HUDEP-2 (cell line): ENCODE results near the gene ARHGDIA.

Experiments
- DNase-seq, 76 experiments: peaks; one replicate each; lab custom pipeline; 2025; ENCODE audit not compliant: unreplicated experiment in 76 of 76; lab: John Stamatoyannopoulos, UW

The ARHGDIA gene

DNA sequence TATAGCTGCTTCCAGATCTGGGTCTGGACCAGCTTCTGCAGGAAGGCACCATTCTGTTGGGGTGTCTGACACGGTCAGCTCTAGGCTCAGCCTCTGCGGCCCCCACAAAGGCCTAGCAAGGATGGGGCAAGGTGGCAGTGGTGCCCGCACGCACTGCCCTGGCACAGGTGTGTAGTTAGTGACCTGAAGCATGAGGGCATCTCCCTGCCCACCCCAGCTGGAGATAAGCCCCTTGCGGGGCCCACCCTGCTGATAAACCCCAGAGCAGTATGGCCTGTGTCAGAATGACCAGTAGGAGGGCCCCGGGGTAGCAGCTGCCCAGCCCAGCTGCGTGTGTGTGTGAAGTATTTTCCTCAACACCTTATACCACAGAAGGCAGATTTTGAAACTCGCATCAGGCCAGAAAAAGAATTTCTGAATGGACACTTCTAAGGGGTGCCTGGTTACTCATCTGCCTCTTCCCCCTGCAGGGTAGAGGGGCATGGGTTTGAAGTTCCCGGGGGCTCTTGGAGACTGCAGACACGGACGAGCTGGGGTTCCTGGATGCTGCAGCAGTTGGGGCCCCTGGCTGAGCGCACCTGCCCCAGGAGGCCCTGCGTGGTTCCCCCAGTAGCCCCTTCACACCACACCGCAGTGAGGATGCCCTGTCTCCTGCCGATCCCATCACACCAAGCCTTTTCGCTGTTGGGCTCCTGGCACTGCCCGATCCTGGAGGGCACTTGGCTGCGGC lies 4.5 kb downstream of the ARHGDIA start:
- DNase-seq: peak in 1 of 76 experiments; percentile 20

DNA sequence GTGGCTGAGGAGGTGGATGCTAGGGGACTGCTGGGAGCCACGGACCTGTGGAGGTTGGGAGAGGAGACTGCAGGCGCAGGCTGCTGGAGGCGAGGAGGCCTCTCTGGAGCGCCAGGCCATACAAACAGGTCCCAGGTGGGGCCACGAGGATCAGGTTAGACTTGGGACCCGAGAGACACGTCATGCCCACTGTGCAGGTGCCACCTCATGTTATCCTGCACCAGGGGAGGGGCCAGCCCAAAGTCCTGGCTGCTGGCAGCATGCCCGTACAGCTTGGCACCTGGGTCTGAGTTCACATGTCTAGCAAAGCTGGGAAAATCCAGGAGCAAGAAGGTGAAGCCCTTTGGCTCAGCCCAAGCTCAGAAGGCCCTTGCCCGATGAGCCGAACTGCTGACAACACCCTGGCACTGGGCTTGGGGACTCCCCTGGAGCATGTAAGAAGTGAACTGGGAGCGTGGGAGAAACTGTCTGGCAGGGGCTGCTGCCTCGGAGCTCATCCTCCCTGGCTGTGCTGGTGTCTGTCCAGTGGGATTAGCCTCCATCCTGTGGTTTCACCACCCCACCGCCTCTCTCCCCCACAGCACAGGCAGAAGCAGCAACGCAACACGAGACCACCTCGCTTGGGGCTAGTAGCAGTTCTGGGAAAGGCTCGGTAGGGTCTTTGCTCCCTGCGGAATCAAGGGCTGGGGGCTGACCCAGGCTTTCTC lies 5.3 kb downstream of the ARHGDIA start:
- DNase-seq: no peak

DNA sequence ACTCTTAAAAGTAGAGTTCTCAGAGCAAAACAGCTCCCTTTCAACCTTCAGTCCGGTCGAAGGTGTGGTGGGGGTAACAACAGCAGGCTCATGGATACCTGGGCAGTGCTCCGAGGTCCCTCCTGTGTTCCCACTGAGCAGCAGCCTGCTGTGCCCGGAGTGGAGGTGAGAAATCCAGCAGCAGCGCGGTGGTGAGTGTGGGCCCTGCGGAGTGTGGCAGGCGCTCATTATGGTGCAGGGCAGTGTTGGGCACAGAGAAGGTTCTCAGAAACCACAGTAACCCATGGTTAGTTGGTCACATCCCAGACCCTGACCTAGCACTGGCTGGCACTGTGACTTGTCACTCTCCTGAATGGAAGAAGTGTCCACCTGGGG lies 5.8 kb downstream of the ARHGDIA start:
- DNase-seq: no peak

GRCh38 chr17:81863833-81864768 lies 7.0 kb downstream of the ARHGDIA start:
- DNase-seq: peak in 1 of 76 experiments; percentile 7

DNA sequence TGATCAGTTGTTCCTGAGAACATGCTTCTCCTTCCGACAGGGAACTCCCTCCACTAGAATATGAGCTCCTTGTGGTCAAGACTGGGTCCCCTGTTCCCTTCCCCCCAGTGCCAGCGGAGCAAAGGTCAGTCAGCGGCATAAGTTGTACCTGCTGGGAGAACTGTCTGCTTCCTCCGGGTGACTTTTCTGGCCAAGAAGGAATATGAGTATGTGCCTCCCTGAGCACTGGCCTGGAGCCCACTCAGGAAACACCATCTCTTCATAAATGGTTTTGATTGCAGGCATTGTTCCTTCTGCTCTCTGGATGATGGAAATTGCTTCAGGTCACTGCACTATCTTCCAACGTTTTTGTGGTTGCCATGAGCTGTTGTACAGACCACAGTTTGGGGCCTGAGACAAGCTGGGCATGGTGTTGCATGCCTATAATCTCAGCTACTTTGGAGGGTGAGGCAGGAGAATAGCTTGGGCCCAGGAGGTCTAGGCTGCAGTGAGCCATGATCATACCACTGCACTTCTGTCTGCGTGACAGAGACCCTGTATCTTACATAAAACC lies 7.9 kb downstream of the ARHGDIA start:
- no peak for DNase-seq

- peak; percentile 86 to 100 (median 99) for DNase-seq
Observed at GRCh38 chr17:81860756-81861568, 10.2 kb downstream of the ARHGDIA start.

DNA sequence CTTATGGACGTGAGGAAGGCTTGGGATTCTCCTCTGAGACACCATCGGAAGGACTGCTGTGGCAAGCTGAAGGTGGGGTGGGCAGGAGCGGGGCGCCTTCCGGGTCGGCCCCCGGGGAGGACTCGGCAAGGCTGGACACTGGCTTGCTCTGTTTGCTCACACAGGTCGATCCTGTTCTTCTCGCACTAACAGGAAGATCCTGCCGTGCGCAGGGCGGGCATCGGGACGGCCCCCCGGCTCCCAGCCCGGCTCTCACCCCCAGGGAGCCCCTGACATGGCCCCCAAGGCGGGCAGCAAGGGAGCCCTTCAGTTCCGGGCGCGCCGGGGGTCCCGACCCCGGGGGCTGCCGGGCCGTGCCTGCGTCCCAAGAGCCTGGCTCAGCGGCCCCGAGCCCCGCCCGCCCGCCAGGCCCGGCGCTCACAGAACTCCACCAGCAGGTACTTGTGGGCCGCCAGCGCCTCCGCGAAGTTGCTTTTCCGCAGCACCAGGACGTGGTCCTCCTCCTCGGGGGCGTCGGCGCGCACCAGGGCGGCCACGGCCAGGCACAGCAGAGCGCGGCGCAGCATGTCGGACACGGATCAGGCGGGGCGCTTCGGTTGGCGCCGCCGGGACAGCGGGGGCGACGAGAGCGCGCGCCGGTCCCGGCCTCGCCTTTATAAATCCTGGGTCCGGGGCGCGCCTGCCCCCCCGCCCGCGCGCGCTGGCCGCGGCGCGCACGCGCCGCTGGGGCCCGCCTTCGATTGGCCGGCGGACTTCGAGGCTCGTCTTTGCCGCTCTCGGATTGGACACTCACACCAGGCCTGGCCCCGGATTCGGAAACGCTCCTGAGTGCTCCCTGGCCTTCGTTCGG lies 11.0 kb downstream of the ARHGDIA start, which contains the start of gene P4HB:
Gene P4HB (minus strand): TSS at position 630 of the 850 bp plus-strand sequence. CDS start 64 bp downstream, at position 566.
- peak in 3 of 76 experiments; percentile 86 to 95 (median 89) for DNase-seq

DNA sequence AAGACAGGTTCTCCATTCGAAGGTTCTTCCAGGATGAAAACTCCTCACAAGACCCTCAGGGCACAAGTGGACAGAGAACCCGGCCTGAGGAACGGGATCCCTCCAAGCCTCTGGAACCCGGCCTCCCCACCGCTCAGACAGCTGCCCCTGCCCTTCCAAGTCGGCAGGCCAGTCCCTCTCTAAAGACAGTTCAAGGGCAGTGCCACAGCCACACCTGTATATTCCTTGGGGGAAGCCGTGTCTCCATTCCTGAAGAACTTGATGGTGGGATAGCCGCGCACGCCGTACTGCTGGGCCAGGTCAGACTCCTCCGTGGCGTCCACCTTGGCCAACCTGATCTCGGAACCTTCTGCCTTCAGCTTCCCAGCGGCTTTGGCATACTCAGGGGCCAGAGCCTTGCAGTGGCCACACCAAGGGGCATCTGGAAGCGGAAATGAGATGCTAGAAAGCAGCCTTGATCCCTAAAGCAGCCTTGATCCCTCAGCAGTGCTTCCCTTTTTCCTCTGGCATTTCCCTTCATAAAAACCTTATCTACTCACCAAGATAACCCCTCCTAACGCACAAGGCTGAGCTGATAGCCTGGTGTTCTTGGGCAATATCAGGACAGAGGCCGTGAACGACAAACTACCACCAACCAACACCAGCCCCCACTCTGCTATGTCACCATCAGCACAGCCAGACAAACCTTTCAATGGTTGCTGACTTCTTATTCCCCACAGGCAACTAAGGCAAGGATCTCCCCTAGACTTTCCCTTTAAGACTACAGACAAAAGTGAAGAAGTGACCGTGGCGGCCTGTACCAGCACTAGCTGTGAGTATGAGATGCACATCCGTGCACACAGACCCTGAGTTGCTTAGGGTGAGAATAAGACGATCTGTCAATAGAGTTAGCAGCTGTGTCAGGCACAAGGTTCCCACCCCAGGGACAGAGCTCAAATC lies 11.9 kb downstream of the ARHGDIA start:
- DNase-seq: peak in 22 of 76 experiments; percentile 15 to 48 (median 32)

DNA sequence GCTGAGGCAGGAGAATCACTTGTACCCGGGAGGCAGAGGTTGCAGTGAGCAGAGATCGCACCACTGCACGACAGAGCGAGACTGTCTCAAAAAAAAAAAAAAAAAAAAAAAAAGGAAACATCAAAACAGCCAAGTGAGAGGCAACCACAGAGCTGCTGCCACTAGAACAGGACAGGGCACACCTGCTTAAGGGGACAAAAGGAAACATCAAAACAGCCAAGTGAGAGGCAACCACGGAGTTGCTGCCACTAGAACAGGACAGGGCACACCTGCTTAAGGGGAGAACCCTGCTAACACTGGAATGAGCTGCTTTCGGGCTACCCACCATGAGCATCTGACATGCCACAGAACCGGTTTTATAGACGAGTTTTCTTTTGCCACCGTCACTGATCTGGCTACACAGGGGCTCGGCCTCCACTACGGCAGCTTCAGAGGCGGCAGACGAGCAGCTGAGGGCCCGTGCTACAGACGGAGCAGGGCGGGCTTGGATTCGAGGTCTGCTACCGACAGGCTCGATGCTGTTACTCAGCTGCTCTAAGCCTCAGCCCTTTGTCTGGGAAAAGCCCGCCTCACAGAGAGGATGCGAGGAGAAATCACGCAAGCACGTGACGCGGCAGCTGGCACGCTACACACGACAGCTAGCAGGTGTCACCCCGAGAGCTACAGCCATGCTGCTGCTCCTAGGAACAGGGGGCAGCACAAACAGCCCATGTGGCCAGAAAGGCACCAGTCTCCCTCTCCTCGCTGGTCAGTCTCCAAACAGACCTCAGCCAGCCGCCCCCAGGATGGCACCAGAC lies 12.8 kb downstream of the ARHGDIA start:
- no peak for DNase-seq

- DNase-seq: no peak
Observed at GRCh38 chr17:81854974-81855774, 16.0 kb downstream of the ARHGDIA start.

DNA sequence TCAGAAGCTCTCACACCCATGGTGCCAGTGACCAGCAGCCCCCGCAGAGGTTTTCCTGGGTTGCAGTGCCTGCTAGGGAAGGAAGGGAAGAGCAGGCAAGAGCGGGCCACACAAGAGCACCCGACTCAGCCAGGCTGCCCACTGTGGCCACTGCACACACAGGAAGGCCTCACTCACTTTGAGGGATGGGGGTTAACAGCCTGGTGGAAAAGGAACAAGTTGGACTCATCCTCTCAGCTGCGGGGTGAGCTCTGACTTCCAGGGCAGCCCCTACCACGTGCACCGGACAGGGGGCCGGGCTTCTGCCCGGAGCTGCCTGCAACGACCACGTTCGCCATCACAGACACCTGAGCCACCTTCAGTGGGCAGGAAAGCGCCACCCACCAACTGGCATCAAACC lies 18.9 kb downstream of the ARHGDIA start:
- no peak for DNase-seq

DNA sequence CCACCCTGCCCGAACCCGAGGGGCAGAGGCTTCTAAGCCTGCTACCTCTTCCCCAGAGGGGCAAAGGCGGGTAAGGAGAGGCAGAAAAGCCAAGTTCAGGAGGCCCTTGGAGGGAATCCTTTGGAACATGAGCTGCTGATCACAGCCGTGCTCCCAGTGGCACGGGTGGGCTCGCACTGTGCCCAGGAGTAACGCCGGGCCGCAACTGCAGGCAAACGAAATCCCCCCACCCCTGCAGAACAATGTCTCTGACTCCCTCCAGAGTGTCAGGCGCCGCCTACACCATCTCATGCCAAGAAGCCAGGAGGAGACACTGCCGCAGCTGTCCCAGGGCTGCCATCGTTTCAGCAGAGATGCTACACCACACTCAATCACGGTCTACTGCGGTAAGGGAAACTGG lies 19.7 kb downstream of the ARHGDIA start:
- DNase-seq: no peak

- no peak for DNase-seq
Observed at GRCh38 chr17:81849457-81849856, 21.7 kb downstream of the ARHGDIA start.

- DNase-seq: no peak
Observed at GRCh38 chr17:81846743-81847689, 24.1 kb downstream of the ARHGDIA start.
